ENCODE data around the gene C1S. TPM values are rescaled to one million over a fixed set of nuclear protein-coding genes. Genes with fewer than 3 reads are reported as not detected.

Gene C1S
- total RNA-seq, 4 donors from 2014 or later, result 391 to 853 (median 638) TPM

- H3K36me3 ChIP-seq, result no peaks in the 10 kb centered on the region
- TF ChIP-seq POLR2AphosphoS5 (IDR thresholded peaks at IDR 0.05) (no peak), EP300 (IDR thresholded peaks at IDR 0.05) (no peak), POLR2A (IDR thresholded peaks at IDR 0.05) (no peak)
- TF ChIP-seq, protein P1, sequence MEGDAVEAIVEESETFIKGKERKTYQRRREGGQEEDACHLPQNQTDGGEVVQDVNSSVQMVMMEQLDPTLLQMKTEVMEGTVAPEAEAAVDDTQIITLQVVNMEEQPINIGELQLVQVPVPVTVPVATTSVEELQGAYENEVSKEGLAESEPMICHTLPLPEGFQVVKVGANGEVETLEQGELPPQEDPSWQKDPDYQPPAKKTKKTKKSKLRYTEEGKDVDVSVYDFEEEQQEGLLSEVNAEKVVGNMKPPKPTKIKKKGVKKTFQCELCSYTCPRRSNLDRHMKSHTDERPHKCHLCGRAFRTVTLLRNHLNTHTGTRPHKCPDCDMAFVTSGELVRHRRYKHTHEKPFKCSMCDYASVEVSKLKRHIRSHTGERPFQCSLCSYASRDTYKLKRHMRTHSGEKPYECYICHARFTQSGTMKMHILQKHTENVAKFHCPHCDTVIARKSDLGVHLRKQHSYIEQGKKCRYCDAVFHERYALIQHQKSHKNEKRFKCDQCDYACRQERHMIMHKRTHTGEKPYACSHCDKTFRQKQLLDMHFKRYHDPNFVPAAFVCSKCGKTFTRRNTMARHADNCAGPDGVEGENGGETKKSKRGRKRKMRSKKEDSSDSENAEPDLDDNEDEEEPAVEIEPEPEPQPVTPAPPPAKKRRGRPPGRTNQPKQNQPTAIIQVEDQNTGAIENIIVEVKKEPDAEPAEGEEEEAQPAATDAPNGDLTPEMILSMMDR (IDR thresholded peaks at IDR 0.05), result no peak
- H3K4me1 ChIP-seq, result peaks cover 5 to 20% (median 6%) of the 10 kb centered on the region in 3 donors
- no peaks in the 10 kb centered on the region for H3K27me3 ChIP-seq
- ATAC-seq, result no peak
- no peak overlapping the region for H3K27ac ChIP-seq
- 78% methylated on average over 4 to 5 of the region's 5 CpGs for WGBS, 2 donors (ENCODE audit: low coverage in 1 of 2)
- H3K9me3 ChIP-seq, result no peaks in the 10 kb centered on the region
- H3K4me3 ChIP-seq, result no peak overlapping the region
These were observed 38.6 kb upstream of the C1S start for GRCh38 chr12:7021956-7022355.

- TF ChIP-seq, protein P1 (IDR thresholded peaks at IDR 0.05), result no peak
- TF ChIP-seq POLR2A (IDR thresholded peaks at IDR 0.05) (no peak), EP300 (IDR thresholded peaks at IDR 0.05) (no peak)
- Histone ChIP-seq H3K27ac (no peak overlapping the region), H3K36me3 (no peaks in the 10 kb centered on the region), H3K27me3 (no peaks in the 10 kb centered on the region), H3K9me3 (no peaks in the 10 kb centered on the region), H3K4me3 (no peak overlapping the region), H3K4me1 (peaks cover 0 to 10% (median 0%) of the 10 kb centered on the region in 3 donors)
- 75 to 88% methylated on average over 2 to 3 of the region's 3 CpGs for WGBS, 2 donors (ENCODE audit: low coverage in 1 of 2)
- no peak for ATAC-seq
These were observed 37.4 kb upstream of the C1S start for GRCh38 chr12:7023114-7023513.

DNA sequence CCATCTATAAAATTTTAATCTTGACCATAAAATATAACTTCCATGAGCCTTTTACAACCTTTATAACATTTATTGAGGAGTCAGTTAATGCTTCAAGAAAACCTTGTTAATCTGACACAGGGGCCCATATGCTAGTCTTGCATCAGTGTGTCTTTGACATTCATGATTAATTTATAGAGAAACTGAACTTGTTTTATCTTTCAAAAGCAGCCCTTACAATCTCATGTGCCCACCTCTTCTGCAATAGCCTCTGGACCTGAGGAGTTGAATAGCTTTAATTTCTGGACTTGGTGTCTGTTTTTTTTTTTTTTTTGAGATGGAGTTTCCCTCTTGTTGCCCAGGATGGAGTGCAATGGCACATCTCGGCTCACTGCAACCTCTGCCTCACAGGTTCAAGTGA is 33.7 kb upstream of the C1S start:
- WGBS, 2 donors (ENCODE audit: low coverage in 1 of 2), result 83% methylated on average over 1 of the region's 1 CpG; no CpG with 5 or more reads in 1 of the 2 donors
- TF ChIP-seq, protein P1 (IDR thresholded peaks at IDR 0.05), result no peak
- TF ChIP-seq POLR2AphosphoS5 (IDR thresholded peaks at IDR 0.05) (no peak), POLR2A (IDR thresholded peaks at IDR 0.05) (no peak), EP300 (IDR thresholded peaks at IDR 0.05) (no peak)

DNA sequence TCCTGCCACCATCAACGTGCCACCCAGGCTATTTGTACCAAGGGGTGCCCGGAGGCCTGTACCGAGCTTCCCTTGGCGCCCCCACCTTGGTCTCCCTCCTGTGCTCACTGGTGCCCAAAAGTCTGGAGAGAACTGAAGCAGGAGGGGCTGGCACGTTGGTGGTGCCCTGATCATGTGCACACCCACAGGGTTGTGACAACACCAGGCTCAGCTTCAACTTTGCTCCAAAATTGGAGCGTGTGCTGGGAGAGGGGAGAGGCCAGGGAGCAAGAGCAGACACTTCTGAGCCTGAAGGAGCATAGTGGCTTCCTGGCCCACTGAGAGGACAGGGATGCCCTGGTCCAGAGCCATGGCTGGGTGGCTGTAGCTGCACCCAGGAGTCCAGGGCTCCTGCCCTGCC is 29.2 kb upstream of the C1S start:
- WGBS, 2 donors (ENCODE audit: low coverage in 1 of 2), result 40% methylated on average over 2 of the region's 6 CpGs; no CpG with 5 or more reads in 1 of the 2 donors

More for the DNA sequence above, 33.7 kb upstream of the C1S start:
- ATAC-seq, result no peak
- no peaks in the 10 kb centered on the region for H3K9me3 ChIP-seq
- H3K36me3 ChIP-seq, result no peaks in the 10 kb centered on the region
- H3K27ac ChIP-seq, result no peak overlapping the region
- no peaks in the 10 kb centered on the region for H3K27me3 ChIP-seq
- H3K4me3 ChIP-seq, result no peak overlapping the region
- no peaks in the 10 kb centered on the region for H3K4me1 ChIP-seq

DNA sequence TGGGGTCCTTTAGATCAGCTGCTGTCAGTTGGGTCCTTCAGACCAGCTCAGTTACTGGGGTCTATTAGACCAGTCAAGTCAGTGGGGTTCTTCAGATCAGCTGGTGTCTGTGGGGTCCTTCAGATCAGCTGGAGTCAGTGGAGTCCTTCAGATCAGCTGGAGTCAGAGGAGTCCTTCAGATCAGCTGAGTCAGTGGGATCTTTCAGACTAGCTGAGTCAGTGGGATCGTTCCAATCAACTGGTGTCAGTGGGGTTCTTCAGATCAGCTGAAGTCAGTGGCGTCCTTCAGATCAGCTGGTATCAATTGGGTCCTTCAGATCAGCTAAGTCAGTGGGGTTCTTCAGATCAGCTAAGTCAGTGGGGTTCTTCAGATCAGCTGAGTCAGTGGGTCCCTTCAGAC is 27.5 kb upstream of the C1S start:
- ATAC-seq, result no peak
- no peak overlapping the region for H3K4me3 ChIP-seq
- WGBS, 2 donors (ENCODE audit: low coverage in 1 of 2), result no CpG with 5 or more reads among the region's 2 CpGs
- TF ChIP-seq, protein P1 (IDR thresholded peaks at IDR 0.05), result no peak
- TF ChIP-seq POLR2AphosphoS5 (IDR thresholded peaks at IDR 0.05) (no peak), POLR2A (IDR thresholded peaks at IDR 0.05) (no peak), EP300 (IDR thresholded peaks at IDR 0.05) (no peak)
- no peaks in the 10 kb centered on the region for H3K4me1 ChIP-seq
- no peaks in the 10 kb centered on the region for H3K9me3 ChIP-seq
- no peaks in the 10 kb centered on the region for H3K36me3 ChIP-seq
- no peaks in the 10 kb centered on the region for H3K27me3 ChIP-seq
- no peak overlapping the region for H3K27ac ChIP-seq

More for the DNA sequence above, 29.2 kb upstream of the C1S start:
- H3K9me3 ChIP-seq, result no peaks in the 10 kb centered on the region
- TF ChIP-seq, protein P1 (IDR thresholded peaks at IDR 0.05), result no peak
- H3K4me1 ChIP-seq, result no peaks in the 10 kb centered on the region
- H3K4me3 ChIP-seq, result no peak overlapping the region
- H3K27ac ChIP-seq, result no peak overlapping the region
- no peaks in the 10 kb centered on the region for H3K27me3 ChIP-seq
- no peak for ATAC-seq
- no peaks in the 10 kb centered on the region for H3K36me3 ChIP-seq
